ENCODE measurements around the gene DENR. TPM values are rescaled to one million over a fixed set of nuclear protein-coding genes. Genes with fewer than 3 reads are reported as not detected.

DENR gene, protein sequence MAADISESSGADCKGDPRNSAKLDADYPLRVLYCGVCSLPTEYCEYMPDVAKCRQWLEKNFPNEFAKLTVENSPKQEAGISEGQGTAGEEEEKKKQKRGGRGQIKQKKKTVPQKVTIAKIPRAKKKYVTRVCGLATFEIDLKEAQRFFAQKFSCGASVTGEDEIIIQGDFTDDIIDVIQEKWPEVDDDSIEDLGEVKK
- total RNA-seq, result 21.1 and 23.5 TPM in 2 replicates

GRCh38 chr12:122752464-122753318 lies at the start of gene DENR:
Gene DENR, plus strand, starts transcription at chr12:122752824. Its CDS starts 878 bp downstream, at chr12:122753702.

DNA sequence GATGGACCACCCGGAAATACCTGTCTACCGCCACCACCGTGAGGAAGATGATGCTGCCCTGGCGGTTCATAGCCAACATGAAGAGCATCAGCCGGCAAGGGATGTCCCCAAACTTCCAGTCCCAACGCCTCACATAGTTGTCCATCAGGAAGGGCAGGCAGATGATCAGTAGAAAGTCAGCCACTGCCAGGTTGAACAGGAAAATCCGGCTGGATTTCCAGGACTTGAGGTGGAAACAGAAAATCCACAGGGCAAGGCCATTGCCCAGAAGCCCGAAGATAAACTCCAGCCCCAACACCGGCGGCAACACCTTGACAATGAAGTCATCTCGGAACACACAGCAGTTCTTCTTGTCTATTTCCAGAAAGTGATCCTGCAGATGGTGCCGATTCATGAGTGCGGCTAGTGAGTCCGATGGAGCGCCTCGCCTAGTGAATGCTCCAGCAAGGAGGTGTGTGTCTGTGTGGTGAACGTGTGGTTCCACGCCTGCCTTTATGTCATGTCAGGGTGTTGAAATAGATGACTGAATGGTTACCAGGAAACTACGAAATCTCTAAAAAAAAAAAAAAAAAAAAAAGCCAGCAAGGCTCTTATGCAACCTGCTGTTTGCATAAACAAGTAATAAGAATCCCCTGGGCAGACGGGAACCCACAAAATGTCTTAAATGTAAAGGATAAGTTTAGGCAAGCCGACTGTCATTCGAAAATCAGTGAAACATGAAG lies 49.6 kb upstream of the DENR start, which contains the start of gene HCAR2:
Gene HCAR2 (minus strand): TSS at position 468 of the 722 bp plus-strand sequence. CDS start 74 bp downstream, at position 394.

DNA sequence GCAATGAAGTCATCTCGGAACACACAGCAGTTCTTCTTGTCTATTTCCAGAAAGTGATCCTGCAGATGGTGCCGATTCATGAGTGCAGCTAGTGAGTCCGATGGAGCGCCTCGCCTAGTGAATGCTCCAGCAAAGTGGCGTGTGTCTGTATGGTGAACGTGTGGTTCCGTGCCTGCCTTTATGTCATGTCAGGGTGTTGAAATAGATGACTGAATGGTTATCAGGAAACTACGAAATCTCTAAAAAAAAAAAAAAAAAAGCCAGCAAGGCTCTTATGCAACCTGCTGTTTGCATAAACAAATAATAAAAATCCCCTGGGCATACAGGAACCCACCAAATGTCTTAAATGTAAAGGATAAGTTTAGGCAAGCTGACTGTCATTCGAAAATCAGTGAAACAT lies 36.0 kb upstream of the DENR start, which contains the start of gene HCAR3:
Gene HCAR3 (minus strand): TSS at position 154 of the 400 bp plus-strand sequence. CDS start 74 bp downstream, at position 80.

DNA sequence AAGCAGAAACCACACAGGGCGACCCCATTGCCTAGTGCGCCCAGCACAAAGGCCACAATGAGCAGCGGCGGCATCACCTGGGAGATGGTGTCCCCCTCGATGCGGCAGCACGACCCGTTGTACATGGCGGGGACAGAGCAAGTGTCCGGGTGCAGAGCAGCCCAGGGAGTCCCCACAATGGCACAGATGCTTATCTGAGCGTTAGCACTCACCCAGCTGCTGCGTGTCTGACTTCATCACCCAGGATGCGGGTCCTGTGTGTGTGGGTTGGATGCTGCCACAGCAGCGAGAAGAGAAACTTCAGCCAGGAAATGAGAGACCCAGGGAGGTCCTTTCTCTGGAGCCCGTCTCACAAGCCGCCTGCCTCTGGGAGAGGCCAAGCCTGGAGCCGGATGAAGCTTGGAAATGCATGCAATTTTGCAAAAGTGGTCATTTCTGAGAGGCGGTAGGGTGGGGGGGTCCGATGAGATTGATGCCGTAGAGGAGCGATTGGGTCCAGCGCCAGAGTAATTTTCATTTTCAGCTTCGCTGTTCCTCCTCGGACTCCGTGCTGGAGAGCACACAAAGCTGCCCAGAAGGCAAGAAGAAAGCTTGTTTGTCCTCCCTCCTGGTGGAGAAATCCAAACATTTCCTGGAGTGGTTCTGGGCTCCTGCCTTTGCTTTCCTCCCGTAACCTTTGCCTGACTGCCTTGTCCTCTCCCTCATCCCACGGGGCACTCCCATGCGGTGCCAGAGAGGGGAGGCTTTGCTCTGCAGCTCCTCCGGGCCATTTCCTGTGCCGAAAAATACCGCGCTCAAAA lies 22.2 kb upstream of the DENR start, which contains the start of gene HCAR1:
Gene HCAR1 (minus strand): TSS at position 630 of the 800 bp plus-strand sequence. CDS start 505 bp downstream, at position 125.

Other genes with a start within 250 kb of the DENR start
- gene RSRC2, start 225.9 kb upstream of the DENR start, total RNA-seq, result 20.8 and 26.5 TPM in 2 replicates
- 3.9 and 4.5 TPM in 2 replicates for gene KNTC1, start 225.6 kb upstream of the DENR start, total RNA-seq
- not detected in 2 replicates for gene HCAR2, start 49.5 kb upstream of the DENR start, total RNA-seq
- not detected in 2 replicates for gene HCAR3, start 36.0 kb upstream of the DENR start, total RNA-seq
- 0.78 and 1.6 TPM in 2 replicates for gene HCAR1, start 22.0 kb upstream of the DENR start, total RNA-seq
- 0.24 TPM in 1 of 2 replicates, not detected in the other for gene CCDC62, start 21.7 kb downstream of the DENR start, total RNA-seq
- 6.6 and 9.2 TPM in 2 replicates for gene HIP1R, start 82.6 kb downstream of the DENR start, total RNA-seq
- gene VPS37B, start 143.3 kb downstream of the DENR start, total RNA-seq, result 24.5 and 25.8 TPM in 2 replicates
- gene ABCB9, start 213.6 kb downstream of the DENR start, total RNA-seq, result 9.3 and 15.8 TPM in 2 replicates
- gene OGFOD2, start 222.4 kb downstream of the DENR start, total RNA-seq, result 11.4 TPM in 2 replicates
- gene ARL6IP4, start 227.9 kb downstream of the DENR start, total RNA-seq, result 99.4 and 164 TPM in 2 replicates